Transverse colon (tissue), 4 donors: Measurements from ENCODE around the gene ABHD12. TPM values are rescaled to one million over a fixed set of nuclear protein-coding genes. Genes with fewer than 3 reads are reported as not detected.

Experiments used
- DNase-seq: peaks from one replicate; pipeline ENCODE4 v3.0.0-alpha.2; 2019
- H3K27ac ChIP-seq, 4 donors: fragments of 200-600 bp; sonication (generic); 2 replicates each; pipeline ENCODE4 v1.5.1; 2016 to 2018; ENCODE audit warnings: inconsistent platforms in 4 of 4
- H3K27me3 ChIP-seq: fragments of 200-600 bp; sonication (generic); 2 replicates; pipeline ENCODE4 v1.5.1; 2017; ENCODE audit warnings: inconsistent platforms
- H3K36me3 ChIP-seq, 4 donors: fragments of 200-600 bp; sonication (generic); 2 replicates each; pipeline ENCODE4 v1.5.1; 2017 to 2019; ENCODE audit warnings: inconsistent platforms in 4 of 4
- H3K4me1 ChIP-seq, 4 donors: fragments of 200-600 bp; sonication (generic); 2 replicates each; pipeline ENCODE4 v1.5.1; 2017 to 2020; ENCODE audit warnings: inconsistent platforms in 4 of 4
- H3K4me3 ChIP-seq, 4 donors: fragments of 200-600 bp; sonication (generic); 1 replicate in 1 of 4; 2 replicates in 3 of 4; pipeline versions ENCODE4 v1.5.1 to v1.6.1; 2017 to 2019; ENCODE audit warnings: inconsistent platforms in 4 of 4
- H3K9me3 ChIP-seq, 2 donors: fragments of 200-600 bp; sonication (generic); 2 replicates each; pipeline ENCODE4 v1.5.1; 2017 to 2019; ENCODE audit warnings: inconsistent platforms in 2 of 2
- CTCF ChIP-seq, 5 experiments: fragments of 200-600 bp in 3 of 5; fragments of 450-650 bp in 2 of 5; sonication (generic) in 3 of 5; IDR thresholded peaks; 1 replicate in 2 of 5; 2 replicates in 3 of 5; pipeline ENCODE4 v1.5.1; 2016 to 2017; ENCODE audit warnings: antibody characterized with exemption in 5 of 5, inconsistent platforms in 3 of 5, mild to moderate bottlenecking in 2 of 5, moderate library complexity in 1 of 5
- EP300 ChIP-seq: sonication (generic); formaldehyde crosslinking; IDR thresholded peaks from one replicate; pipeline ENCODE4 v1.6.1; 2017; ENCODE audit warnings: antibody characterized with exemption, low read depth
- POLR2A ChIP-seq: fragments of 450-650 bp; IDR thresholded peaks from one replicate; pipeline ENCODE4 v1.6.1; 2016; ENCODE audit warnings: antibody characterized with exemption, mild to moderate bottlenecking, moderate library complexity
- POLR2AphosphoS5 ChIP-seq, 3 donors: sonication (generic); formaldehyde crosslinking; IDR thresholded peaks; one replicate each; pipeline ENCODE4 v1.6.1; 2016; ENCODE audit warnings: antibody characterized with exemption in 3 of 3
- WGBS, 2 donors: methylation state at CpG; one replicate each; pipeline ENCODE4 v1.1.5; 2018; ENCODE audit warnings: low coverage in 1 of 2; 5-methylcytosine and 5-hydroxymethylcytosine counted together
- in situ Hi-C, 4 donors: fragments of 200-750 bp; cut with MboI; loops; one replicate each; pipeline versions ENCODE4 v1.15.0 to v1.15.1; 2017; ENCODE audit warnings: low sequenced_read_pairs in 3 of 4, low pct_ligation_motif_present in 1 of 4, low pct_unique_long_range_greater_than_20kb in 1 of 4
- intact Hi-C: fragments of 100-400 bp; cut with DNase I; formaldehyde crosslinking; loops from one replicate; pipeline ENCODE4 v1.15.1; 2023; ENCODE audit warnings: low total_unique reads
- total RNA-seq, 4 donors: library from RNA; depleted of rRNA; stranded (reverse); fragments of >200 nt; gene quantifications; one replicate each; pipeline ENCODE4 v1.1.0, GENCODE V29; 2016

The ABHD12 gene
- total RNA-seq, 4 donors from 2014 or later = 67.3 to 103 (median 73.4) TPM

DNA sequence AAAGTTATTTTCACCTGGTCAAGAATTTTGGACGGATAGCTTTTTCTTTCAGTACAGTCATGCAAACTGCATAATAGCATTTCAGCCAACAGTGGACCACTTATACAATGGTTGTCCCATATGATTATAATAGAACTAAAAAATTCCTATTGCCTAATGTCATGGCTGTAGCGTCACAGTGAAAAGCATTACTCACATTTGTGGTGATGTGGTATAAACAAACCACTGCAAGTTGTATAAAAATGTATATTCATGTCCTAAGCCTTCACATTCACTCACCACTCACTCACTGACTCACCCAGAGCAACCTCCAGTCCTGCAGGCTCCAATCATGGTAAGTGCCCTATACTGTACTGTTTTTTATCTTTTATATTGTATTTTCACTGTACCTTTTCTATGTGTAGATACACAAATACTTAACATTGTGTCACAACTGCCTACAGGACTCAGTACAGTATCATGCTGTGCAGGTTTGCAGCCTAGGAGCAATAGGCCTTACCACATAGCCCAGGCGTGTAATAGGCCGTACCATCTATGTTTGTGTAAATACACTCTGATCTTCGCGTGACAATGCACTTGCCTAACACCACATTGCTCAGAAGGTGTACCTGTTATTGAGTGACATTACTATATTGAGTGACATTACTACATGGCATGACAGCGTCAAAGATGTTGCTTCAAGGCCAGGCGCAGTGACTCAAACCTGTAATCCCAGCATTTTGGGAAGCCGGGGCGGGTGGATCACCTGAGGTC, 17.9 kb downstream of the ABHD12 start:
- DNase-seq = no peak
- Histone ChIP-seq H3K4me1 (peaks cover 0 to 13% (median 0%) of the 10 kb centered on the region in 4 donors), H3K27ac (no peak overlapping the region), H3K27me3 (no peaks in the 10 kb centered on the region), H3K9me3 (no peaks in the 10 kb centered on the region), H3K36me3 (no peaks in the 10 kb centered on the region), H3K4me3 (no peak overlapping the region)
- intact Hi-C loops = no loop called here
- 86 to 92% methylated on average over 2 to 10 of the region's 10 CpGs for whole genome bisulfite sequencing, 2 donors
- in situ Hi-C loops = no loop called here
- TF ChIP-seq CTCF (IDR thresholded peaks at IDR 0.05) = no peak
- no peak for TF ChIP-seq POLR2A
- no peak for TF ChIP-seq POLR2AphosphoS5 (IDR thresholded peaks at IDR 0.05)
- TF ChIP-seq EP300 = no peak

DNA sequence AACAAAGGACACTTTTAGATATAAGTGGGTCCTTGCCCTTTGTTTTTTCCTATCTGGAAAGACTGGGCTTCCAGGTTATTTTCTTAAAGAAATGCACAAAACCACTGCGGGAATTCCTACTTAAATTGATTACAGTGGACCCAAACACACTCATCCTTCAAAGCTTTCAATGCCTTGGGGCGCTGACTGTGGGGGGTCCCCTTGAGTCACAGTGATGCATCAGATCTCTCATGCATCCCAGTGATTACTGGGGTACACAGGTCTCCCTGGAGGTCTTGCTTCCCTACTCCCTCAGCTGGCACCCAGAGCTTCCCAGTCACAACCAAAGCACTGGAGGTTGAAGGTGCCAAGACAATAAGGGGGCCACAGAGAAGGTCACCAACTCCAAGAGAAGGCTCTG, 20.7 kb downstream of the ABHD12 start:
- no peaks in the 10 kb centered on the region for H3K4me1 ChIP-seq
- H3K4me3 ChIP-seq = no peak overlapping the region
- no peaks in the 10 kb centered on the region for H3K36me3 ChIP-seq
- TF ChIP-seq EP300 (no peak), CTCF (IDR thresholded peaks at IDR 0.05) (no peak), POLR2A (no peak), POLR2AphosphoS5 (IDR thresholded peaks at IDR 0.05) (no peak)
- no peaks in the 10 kb centered on the region for H3K9me3 ChIP-seq
- in situ Hi-C loops (no loop called here), intact Hi-C loops (no loop called here)
- WGBS, 2 donors = 80 to 87% methylated on average over 1 to 2 of the region's 2 CpGs
- H3K27me3 ChIP-seq = no peaks in the 10 kb centered on the region
- DNase-seq = no peak
- no peak overlapping the region for H3K27ac ChIP-seq

- Histone ChIP-seq H3K4me3 (no peak overlapping the region), H3K27me3 (no peaks in the 10 kb centered on the region), H3K36me3 (no peaks in the 10 kb centered on the region), H3K9me3 (no peaks in the 10 kb centered on the region), H3K4me1 (no peaks in the 10 kb centered on the region), H3K27ac (no peak overlapping the region)
- no peak for DNase-seq
- WGBS, 2 donors = 90 to 96% methylated on average over 5 to 8 of the region's 8 CpGs
- in situ Hi-C loops = no loop called here
- TF ChIP-seq EP300 (no peak), POLR2AphosphoS5 (IDR thresholded peaks at IDR 0.05) (no peak), CTCF (IDR thresholded peaks at IDR 0.05) (no peak), POLR2A (no peak)
- intact Hi-C loops = no loop called here
Observed at GRCh38 chr20:25369529-25369928, 21.1 kb downstream of the ABHD12 start.

DNA sequence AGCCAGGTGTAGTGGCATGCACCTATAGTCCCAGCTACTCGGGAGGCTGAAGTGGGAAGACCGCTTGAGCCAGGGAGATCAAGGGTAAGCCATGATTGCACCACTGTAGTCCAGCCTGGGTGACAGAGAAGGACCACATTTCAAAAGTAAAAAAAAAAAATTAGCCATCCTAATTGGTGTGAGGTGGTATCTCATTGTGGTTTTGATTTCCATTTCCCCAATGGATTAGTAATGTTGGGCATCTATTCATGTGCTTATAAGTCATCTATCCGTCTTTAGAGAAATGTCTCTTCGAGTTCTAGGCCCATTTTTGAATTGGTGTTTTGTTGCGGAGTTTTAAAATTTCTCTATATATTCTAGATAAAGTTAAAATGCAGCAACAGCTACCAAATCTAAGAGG, 21.7 kb downstream of the ABHD12 start:
- Histone ChIP-seq H3K27me3 (no peaks in the 10 kb centered on the region), H3K4me3 (no peak overlapping the region), H3K36me3 (no peaks in the 10 kb centered on the region), H3K4me1 (no peaks in the 10 kb centered on the region), H3K9me3 (no peaks in the 10 kb centered on the region), H3K27ac (no peak overlapping the region)
- in situ Hi-C loops (no loop called here), intact Hi-C loops (no loop called here)
- DNase-seq = no peak
- TF ChIP-seq CTCF (IDR thresholded peaks at IDR 0.05) (no peak), EP300 (no peak), POLR2AphosphoS5 (IDR thresholded peaks at IDR 0.05) (no peak), POLR2A (no peak)
- 97 to 100% methylated on average over 3 to 5 of the region's 5 CpGs for WGBS, 2 donors
